IPS-18c (cell line): Measurements from ENCODE around the gene GFRA1.

Experiments used
- H3K4me3 ChIP-seq: 2 replicates; pipeline ENCODE4 v1.7.0; 2013; ENCODE audit warnings: low read depth, mild to moderate bottlenecking, low read length, moderate library complexity; ENCODE audit not compliant: insufficient read depth
- H3K9me3 ChIP-seq: one replicate; pipeline ENCODE4 v1.6.1; 2013; ENCODE audit warnings: mild to moderate bottlenecking, low read length, moderate library complexity; ENCODE audit not compliant: control insufficient read depth, insufficient read depth

The GFRA1 gene

GRCh38 chr10:116254422-116255155 is 18.4 kb downstream of the GFRA1 start:
- Histone ChIP-seq H3K4me3 (no peak overlapping the region), H3K9me3 (no peaks in the 10 kb centered on the region)

GRCh38 chr10:116253716-116254115 is 19.3 kb downstream of the GFRA1 start:
- Histone ChIP-seq H3K9me3 (no peaks in the 10 kb centered on the region), H3K4me3 (no peak overlapping the region)

DNA sequence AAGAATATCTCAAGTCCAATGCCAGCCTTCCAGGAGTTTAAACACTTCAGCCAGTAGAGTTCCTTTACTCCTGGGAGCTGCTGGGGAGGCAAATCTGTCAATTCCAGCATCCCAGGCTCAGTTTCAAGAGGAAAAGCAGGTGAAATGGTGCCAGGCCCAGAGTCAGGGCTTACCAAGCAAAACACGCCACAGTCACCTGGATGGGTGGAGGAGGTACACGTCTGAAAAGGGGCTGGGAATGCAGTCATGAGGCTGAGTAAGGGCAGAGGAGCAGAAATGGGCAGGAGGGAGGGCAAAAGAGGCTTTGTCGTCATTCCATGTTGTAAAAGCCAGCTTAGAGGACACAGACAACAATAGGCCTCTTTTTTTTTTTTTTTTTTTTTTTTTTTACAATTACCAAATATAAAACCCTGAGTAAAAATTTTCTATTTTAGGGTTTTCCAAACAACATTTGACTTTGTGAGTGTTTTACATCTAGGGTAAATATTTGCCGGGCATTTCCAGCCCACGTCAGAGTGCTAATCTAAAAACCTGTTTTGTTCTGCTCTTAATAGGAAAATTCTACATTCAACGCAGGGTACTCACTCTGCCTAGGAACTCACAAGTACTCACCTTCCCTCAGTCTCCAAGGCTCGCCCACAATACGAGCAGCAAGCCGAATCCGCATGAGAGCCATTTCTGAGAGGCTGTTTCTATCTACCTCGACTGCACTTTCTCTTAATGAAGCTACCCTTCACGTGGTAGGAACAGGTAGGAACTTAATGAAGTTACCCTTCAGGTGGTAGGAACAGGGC is 21.2 kb downstream of the GFRA1 start:
- H3K4me3 ChIP-seq, result no peak overlapping the region
- no peaks in the 10 kb centered on the region for H3K9me3 ChIP-seq

- Histone ChIP-seq H3K4me3 (no peak overlapping the region), H3K9me3 (no peaks in the 10 kb centered on the region)
Measured at GRCh38 chr10:116247691-116248090, 25.3 kb downstream of the GFRA1 start.

DNA sequence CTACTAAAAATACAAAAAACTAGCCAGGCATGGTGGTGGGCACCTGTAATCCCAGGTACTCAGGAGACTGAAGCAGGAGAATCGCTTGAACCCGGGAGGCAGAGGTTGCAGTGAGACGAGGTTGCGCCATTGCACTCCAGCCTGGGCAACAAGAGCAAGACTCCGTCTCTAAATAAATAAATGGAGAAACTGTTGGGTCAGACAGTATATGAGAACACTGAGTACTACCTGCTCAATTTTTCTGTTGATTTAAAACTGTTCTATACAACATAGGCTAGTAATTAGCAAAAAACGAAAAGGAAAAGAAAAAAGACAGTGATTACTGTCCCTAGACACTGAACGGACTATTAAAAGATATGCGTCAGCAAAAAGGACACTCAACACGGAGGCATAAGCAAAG is 26.7 kb downstream of the GFRA1 start:
- Histone ChIP-seq H3K4me3 (no peak overlapping the region), H3K9me3 (no peaks in the 10 kb centered on the region)

GRCh38 chr10:116245156-116245555 is 27.9 kb downstream of the GFRA1 start:
- no peak overlapping the region for H3K4me3 ChIP-seq

GRCh38 chr10:116241642-116242410 is 31.2 kb downstream of the GFRA1 start:
- H3K4me3 ChIP-seq, result no peak overlapping the region
- no peaks in the 10 kb centered on the region for H3K9me3 ChIP-seq

More at GRCh38 chr10:116245156-116245555, 27.9 kb downstream of the GFRA1 start:
- H3K9me3 ChIP-seq, result no peaks in the 10 kb centered on the region

DNA sequence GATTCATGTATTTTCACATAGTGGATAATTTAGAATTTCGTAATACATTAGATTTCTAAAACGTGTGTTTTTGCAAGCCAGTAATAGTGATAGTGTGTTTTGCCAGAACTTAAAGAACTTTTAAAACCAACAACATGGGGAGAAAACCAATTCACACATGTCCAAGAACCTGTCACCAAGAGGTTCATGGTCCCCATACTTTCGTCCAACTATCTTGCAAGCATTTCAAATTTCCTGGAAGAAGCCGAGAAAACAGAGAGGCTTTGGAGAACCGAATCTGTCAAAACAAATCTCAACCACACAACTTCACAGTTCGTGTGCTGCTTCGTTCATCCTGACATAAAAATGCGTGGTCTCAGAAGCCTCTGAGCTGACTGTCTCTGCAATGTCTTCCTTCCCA is 31.9 kb downstream of the GFRA1 start:
- H3K4me3 ChIP-seq, result no peak overlapping the region
- no peaks in the 10 kb centered on the region for H3K9me3 ChIP-seq

DNA sequence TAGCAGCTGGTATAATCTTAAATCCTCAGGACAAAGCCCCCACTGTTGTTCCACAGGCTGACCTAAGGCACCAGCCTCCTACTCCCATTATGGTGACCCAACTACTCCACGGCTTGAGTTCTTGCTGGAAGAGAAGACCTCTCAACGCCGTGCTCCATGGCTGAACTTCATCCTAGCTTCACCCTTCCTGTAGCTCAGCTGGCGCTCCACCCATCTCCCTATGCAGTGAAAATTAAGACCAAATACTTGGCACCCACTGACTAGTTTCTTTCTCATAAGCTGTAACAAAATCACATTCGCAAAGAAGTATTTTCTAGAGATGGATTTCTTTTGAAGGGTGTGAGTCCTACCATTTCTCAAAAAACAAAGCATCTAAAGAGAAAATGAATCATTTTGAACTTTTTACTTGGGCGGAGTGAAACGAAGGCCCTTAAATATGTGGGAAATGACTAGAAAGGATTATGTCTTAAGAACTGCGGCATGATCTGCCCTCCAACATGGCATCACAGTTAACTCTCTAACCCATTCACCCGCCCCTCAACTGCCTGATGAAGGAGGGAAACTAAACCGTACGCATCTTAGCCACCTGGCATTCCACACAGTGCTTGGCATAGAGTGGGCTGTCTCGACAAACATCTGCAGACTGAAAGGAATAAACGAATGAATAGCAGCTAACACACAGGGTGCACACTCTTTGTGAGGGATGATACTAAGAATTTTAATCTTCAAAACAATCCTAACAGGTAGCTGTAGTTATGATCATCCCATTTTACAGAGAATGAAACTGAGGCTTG is 32.7 kb downstream of the GFRA1 start:
- no peaks in the 10 kb centered on the region for H3K9me3 ChIP-seq
- no peak overlapping the region for H3K4me3 ChIP-seq

GRCh38 chr10:116239229-116239628 is 33.8 kb downstream of the GFRA1 start:
- H3K9me3 ChIP-seq, result no peaks in the 10 kb centered on the region
- no peak overlapping the region for H3K4me3 ChIP-seq

DNA sequence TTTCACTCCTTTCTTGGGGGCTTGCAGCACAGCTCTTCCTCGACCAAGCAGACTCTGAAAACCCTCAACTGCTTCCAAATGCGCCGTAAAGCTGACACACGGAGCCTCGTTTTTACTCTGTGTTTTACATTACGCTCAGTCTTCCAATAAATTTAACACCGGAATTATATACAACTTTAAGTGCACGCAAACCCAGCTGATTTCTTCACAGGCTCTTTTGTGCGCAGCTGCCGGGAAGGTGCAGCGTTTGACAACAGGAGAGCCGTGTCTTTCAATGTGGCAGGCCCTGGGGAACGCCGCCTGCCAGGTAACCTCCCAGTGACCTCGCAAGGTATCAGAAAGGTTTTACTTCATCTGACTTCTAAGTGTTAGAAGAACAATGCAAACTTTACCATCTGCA is 35.0 kb downstream of the GFRA1 start:
- H3K4me3 ChIP-seq, result no peak overlapping the region

GRCh38 chr10:116237260-116237659 is 35.7 kb downstream of the GFRA1 start:
- Histone ChIP-seq H3K4me3 (no peak overlapping the region), H3K9me3 (no peaks in the 10 kb centered on the region)

More for the DNA sequence above, 35.0 kb downstream of the GFRA1 start:
- H3K9me3 ChIP-seq, result no peaks in the 10 kb centered on the region

DNA sequence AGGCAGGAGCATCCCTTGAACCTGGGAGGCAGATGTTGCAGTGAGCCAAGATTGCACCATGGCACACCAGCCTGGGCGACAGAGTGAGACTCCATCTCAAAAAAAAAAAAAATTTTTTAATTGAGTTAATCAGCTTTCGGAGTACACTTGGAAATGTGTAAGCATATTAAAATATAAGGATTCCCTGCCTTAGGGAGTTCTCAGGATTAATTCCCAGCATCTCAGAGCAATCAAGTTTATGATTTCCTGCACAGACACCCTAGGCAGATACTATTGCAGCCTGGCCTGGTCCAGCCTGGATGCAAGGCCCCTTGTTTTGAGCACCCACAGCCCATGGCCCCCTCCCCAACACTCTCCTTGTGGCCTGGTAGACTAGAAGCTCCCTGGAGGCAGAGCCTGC is 39.8 kb downstream of the GFRA1 start:
- Histone ChIP-seq H3K4me3 (no peak overlapping the region), H3K9me3 (no peaks in the 10 kb centered on the region)

- H3K4me3 ChIP-seq, result no peak overlapping the region
- no peaks in the 10 kb centered on the region for H3K9me3 ChIP-seq
Measured at GRCh38 chr10:116232613-116233012, 40.4 kb downstream of the GFRA1 start.

DNA sequence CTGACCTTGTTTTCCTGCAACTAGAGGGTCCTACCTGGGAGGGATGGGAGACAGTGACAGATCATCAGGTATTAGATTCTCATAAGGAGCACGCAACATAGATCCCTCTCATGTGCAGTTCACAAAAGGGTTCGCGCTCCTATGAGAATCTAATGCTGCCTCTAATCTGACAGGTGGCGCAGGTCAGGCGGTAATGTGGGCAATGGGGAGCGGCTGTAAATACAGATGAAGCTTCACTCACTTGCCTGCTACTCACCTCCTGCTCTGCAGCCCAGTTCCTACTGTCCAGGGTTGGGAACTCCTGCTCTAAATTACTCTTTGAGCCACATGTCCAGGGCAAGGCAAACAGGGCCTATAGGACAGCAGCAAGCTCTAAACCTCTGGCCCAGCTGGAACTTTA is 46.2 kb downstream of the GFRA1 start:
- H3K9me3 ChIP-seq, result no peaks in the 10 kb centered on the region
- H3K4me3 ChIP-seq, result no peak overlapping the region

- Histone ChIP-seq H3K9me3 (no peaks in the 10 kb centered on the region), H3K4me3 (no peak overlapping the region)
Measured at GRCh38 chr10:116226053-116226452, 47.0 kb downstream of the GFRA1 start.

DNA sequence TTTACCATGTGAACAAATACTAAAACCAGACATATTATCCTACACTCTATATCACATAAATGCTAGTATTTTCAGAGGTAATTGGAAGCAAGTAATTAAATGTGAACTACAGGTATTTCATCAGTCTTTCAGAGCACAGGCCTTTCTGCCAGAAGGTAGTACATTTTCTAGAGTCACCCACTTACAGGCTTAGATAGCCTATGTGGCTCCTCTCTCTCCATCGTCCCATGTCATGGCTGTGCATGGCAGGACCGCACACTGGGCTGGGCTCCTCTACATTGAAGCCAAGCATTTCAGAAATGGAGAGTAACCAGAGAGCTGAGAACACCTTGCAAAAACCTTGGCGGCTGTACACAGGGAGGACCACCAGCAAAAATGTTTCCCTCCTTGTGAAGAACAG is 49.7 kb downstream of the GFRA1 start:
- Histone ChIP-seq H3K4me3 (no peak overlapping the region), H3K9me3 (no peaks in the 10 kb centered on the region)
